Right lobe of liver (tissue), 4 donors: ENCODE results near the gene KCTD15.

ENCODE experiments used
- POLR2A ChIP-seq: fragments of 450-650 bp; IDR thresholded peaks from one replicate; pipeline ENCODE4 v1.6.1; 2017; ENCODE audit warnings: antibody characterized with exemption, mild to moderate bottlenecking
- TF ChIP-seq, protein P1 (sequence below), 4 donors: fragments of 200-600 bp in 3 of 4; fragments of 450-650 bp in 1 of 4; IDR thresholded peaks; one replicate each; pipeline versions ENCODE4 v1.5.1 to v1.8.0; 2016 to 2022; ENCODE audit warnings: antibody characterized with exemption in 4 of 4, mild to moderate bottlenecking in 2 of 4
- donor health status: DM: no; HTN: no; CAD: no.
- donor health status: DM: no; HTN: no; CAD: no.
- donor health status: DM: no; HTN: yes; CAD: no.

GRCh38 chr19:33840382-33840781, 43.7 kb downstream of the KCTD15 start:
- TF ChIP-seq, protein P1, sequence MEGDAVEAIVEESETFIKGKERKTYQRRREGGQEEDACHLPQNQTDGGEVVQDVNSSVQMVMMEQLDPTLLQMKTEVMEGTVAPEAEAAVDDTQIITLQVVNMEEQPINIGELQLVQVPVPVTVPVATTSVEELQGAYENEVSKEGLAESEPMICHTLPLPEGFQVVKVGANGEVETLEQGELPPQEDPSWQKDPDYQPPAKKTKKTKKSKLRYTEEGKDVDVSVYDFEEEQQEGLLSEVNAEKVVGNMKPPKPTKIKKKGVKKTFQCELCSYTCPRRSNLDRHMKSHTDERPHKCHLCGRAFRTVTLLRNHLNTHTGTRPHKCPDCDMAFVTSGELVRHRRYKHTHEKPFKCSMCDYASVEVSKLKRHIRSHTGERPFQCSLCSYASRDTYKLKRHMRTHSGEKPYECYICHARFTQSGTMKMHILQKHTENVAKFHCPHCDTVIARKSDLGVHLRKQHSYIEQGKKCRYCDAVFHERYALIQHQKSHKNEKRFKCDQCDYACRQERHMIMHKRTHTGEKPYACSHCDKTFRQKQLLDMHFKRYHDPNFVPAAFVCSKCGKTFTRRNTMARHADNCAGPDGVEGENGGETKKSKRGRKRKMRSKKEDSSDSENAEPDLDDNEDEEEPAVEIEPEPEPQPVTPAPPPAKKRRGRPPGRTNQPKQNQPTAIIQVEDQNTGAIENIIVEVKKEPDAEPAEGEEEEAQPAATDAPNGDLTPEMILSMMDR (IDR thresholded peaks at IDR 0.05), result no peak
- no peak for TF ChIP-seq POLR2A
